AG09309 (cell line): ENCODE measurements around the gene RAPGEF4.

Source experiments
- DNase-seq: peaks from one replicate; pipeline ENCODE4 v3.0.0-alpha.2; 2010; ENCODE audit warnings: low read depth
- H3K4me3 ChIP-seq: 2 replicates; pipeline ENCODE4 v1.5.1; 2011; ENCODE audit warnings: mild to moderate bottlenecking, low read depth, low read length, moderate library complexity; ENCODE audit not compliant: control insufficient read depth
- TF ChIP-seq, protein P1 (sequence below): IDR thresholded peaks from 2 replicates; pipeline ENCODE4 v1.5.1; 2011; ENCODE audit warnings: mild to moderate bottlenecking, low read depth, low read length, inconsistent platforms; ENCODE audit not compliant: insufficient read depth, control insufficient read depth; ENCODE audit errors: missing control alignments

Gene RAPGEF4

DNA sequence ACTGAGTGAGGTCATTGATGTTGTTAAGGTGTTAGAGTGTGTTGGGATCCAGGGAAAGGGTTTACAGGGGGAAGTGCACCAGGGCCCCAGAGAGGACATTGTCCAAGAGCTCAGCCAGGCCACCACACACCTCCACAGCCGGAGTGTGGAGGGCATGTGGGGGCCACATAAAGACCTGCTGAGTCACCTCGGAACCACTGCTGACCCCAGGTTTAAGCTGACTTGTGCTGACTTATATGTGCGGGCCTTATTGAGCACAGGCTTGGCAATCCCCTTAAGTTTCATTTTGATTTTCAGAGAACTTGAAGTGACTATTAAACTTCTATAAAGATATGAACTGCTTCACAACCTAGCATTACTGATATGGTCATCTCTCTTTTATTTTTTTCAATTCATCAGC lies 173.8 kb downstream of the RAPGEF4 start:
- TF ChIP-seq, protein P1, sequence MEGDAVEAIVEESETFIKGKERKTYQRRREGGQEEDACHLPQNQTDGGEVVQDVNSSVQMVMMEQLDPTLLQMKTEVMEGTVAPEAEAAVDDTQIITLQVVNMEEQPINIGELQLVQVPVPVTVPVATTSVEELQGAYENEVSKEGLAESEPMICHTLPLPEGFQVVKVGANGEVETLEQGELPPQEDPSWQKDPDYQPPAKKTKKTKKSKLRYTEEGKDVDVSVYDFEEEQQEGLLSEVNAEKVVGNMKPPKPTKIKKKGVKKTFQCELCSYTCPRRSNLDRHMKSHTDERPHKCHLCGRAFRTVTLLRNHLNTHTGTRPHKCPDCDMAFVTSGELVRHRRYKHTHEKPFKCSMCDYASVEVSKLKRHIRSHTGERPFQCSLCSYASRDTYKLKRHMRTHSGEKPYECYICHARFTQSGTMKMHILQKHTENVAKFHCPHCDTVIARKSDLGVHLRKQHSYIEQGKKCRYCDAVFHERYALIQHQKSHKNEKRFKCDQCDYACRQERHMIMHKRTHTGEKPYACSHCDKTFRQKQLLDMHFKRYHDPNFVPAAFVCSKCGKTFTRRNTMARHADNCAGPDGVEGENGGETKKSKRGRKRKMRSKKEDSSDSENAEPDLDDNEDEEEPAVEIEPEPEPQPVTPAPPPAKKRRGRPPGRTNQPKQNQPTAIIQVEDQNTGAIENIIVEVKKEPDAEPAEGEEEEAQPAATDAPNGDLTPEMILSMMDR: no peak
- no peak for DNase-seq
- H3K4me3 ChIP-seq: no peak overlapping the region

DNA sequence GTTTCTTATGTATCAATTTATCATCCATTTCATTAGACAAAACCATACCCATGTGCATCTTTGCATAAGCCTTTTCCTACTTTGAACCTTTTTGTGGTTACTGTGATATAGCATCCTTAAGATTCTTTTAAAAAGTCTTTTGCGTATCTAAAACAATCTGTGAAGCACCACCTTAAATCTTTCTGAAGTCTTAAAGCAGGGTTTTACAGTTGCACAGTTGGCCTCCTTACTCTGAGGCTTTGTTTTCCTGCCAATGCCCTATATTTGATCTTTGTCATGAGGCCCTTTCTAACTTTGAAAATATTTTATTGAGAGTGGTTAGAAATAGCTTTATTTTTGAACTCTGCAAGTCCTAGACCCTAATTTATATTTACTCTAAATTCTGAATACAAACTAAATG lies 176.6 kb downstream of the RAPGEF4 start:
- H3K4me3 ChIP-seq: no peak overlapping the region
- TF ChIP-seq, protein P1: no peak
- no peak for DNase-seq

DNA sequence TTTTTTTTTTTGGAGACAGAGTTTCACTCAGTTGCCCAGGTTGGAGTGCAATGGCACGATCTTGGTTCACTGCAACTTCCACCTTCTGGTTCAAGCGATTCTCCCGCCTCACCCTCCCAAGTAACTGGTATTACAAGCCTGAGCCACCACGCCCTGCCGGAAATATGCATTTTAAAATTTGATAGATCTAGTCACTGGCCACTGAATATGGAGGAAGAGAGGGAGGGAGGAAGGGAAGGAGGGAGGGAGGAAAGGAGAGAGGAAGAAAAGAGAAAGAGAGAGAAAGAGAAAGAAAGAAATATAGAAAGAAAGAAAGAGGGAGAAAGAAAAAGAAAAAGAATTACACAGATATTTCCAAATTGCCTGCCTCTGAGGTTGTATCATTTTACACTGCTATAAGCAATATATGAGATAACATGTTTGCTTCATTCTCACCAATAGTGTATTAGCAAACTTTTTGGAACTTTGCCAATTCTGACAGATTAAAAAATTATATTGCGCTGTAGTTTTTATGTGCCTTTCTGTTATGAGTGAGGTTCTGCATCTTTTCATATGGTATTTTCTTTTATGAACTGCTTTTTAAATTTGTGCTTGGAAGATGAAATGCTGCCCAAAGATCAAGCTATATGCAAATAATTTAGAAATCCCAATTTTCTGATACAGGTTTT lies 178.8 kb downstream of the RAPGEF4 start:
- TF ChIP-seq, protein P1: no peak
- no peak overlapping the region for H3K4me3 ChIP-seq
- DNase-seq: no peak

DNA sequence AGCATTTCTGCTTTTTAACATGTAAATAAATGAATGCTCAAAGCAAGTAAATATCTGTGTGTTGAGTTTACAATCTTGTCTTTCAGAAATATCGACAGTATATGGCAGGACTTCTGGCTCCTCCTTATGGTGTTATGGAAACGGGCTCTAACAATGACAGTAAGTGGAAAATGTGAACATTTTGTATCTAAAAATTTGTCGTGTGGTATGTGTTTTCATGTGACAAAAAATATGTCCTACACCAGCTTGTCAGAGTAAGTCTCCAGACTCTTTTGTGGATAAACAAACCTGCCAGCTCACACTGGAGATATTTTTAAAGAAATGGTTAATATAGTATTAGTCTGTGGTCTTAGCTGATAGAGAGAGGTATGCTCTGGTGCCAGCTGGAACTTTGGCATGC lies 182.1 kb downstream of the RAPGEF4 start:
- TF ChIP-seq, protein P1: no peak
- no peak for DNase-seq
- no peak overlapping the region for H3K4me3 ChIP-seq

DNA sequence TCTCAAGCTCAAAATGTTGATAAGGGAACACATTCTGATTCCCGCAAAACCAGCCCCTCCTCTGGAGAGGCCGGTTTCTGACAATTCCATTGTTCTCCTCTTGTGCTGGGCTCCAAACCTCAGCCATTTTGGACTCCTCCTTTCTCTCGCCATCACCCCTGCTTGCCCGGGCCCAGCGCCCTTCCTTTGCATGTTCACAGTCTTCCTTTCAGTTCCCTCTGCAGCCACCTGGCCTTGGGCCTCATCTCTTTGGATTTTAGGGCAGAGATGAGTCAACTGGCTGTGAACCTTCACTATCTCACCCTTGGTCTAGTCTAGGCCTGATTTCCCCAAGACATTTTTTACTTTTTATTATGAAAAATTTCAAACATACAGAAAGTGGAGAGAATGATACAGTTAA lies 184.1 kb downstream of the RAPGEF4 start:
- DNase-seq: no peak
- no peak overlapping the region for H3K4me3 ChIP-seq
- TF ChIP-seq, protein P1: no peak

DNA sequence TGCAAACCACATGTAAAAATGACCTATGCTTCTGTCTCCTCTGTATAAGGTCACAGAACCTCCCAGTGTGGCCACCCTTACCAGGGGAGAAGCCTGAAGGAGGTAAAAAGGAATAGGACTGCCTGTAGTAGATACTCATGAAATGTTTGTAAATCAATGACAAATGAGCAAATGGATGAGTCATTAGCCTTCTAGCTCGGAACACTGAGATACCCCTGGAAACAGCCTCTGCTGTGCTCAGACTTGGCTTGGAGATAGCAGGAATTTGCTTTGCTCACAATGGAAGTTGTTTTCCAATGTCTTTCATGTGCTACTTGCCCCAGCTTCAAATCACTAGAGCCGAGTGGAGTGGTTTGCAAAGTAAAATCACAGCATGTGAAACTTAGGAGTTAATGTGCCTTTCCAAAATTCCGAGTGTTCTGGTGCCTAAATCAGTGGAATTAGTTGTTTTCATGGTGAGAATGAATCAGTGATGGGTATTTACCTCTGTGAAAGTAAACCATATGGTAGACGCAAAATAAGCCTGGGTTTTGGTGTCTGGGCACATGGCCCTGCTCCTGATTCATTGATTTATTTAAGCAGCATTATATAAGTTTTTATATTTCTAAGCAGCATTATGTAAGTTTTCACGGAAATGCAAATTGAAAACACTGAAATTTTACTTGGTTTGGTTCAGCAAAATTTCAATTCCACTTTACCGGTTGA lies 186.0 kb downstream of the RAPGEF4 start:
- TF ChIP-seq, protein P1: no peak
- H3K4me3 ChIP-seq: no peak overlapping the region
- peak; percentile 13 for DNase-seq
